GM18517 (cell line): Measurements from ENCODE around the gene OGFOD2.
"Not testable (repeated sequence)": the region's sequence is repeated elsewhere in the genome, so short reads cannot be mapped to it uniquely, and the experiment has no call there.

Experiments used
- ATAC-seq: cut with Tn5 transposase; IDR thresholded peaks from one replicate; pipeline ENCODE4 v1.9.1; 2021; ENCODE audit warnings: mild to moderate bottlenecking, moderate library complexity; ENCODE audit not compliant: unreplicated experiment

OGFOD2 gene

DNA sequence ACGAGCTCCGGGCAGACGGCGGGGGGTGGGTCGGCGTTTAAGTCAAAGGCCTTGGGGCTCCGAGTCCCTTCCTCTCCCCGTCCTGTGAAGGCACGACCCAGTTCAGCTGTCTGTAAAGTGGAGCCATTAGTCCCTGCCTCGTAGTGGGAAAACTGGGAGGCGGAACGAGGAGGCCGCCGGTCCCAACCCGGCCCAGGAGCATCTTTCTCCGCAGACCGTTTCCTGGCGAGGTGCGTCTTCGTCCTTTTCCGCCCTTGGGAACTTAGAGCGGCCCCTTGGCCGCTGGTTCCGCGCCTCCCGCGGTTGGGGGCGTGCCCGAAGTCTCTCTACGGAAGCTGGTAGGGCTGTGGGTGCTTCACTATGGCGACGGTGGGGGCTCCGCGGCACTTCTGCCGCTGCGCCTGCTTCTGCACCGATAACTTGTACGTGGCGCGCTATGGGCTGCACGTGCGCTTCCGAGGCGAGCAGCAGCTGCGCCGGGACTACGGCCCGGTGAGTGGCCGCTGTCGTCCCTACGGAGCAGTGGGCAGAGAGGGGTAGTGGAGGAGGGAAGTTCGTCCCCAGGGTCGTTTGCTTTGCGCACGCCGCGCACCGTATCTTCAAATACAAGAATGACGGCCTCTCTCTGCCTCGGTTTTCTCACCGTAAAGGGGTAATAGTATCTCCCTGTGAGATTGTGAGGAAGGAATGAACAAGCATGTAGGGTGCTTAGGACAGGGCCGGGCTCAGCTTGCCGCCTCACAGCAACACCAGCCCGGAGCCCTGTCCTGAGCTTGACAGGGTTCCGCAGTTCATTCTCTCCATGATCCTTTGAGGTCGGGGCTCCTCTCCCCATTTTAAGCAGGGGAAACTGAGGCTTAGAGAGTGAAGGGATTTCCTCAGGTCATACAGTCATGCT lies at the start of gene OGFOD2:
TSS of gene OGFOD2 (plus strand) at position 353 of the 898 bp plus-strand sequence. CDS start at position 361, 8 bp downstream.
- peak; percentile 61 for ATAC-seq

DNA sequence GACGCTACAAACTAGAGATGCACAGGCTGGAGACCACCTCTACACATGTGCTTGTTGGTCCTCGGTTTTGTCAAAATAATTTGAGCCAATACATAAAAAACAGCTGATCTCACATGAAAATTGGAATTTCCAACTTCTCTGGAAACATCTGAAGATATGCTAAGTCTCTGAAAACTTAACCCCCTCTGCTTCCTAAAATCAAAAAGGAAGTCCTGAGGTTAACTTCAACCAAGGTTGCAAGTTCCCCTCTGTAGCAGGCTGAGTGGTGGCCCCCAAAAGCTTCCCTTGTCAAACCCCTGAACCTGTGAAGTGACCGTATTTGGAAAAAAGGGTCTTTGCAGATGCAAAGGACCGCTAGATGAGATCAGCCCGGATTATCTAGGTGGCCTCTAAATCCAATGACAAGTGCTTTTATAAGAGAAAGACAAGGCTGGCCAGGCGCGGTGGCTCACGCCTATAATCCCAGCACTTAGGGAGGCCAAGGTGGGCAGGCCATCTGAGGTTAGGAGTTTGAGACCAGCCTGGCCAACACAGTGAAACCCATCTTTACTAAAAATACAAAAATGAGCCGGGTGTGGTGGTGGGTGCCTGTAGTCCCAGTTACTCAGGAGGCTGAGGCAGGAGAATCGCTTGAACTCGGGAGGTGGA lies 47.2 kb upstream of the OGFOD2 start:
- ATAC-seq: no peak

DNA sequence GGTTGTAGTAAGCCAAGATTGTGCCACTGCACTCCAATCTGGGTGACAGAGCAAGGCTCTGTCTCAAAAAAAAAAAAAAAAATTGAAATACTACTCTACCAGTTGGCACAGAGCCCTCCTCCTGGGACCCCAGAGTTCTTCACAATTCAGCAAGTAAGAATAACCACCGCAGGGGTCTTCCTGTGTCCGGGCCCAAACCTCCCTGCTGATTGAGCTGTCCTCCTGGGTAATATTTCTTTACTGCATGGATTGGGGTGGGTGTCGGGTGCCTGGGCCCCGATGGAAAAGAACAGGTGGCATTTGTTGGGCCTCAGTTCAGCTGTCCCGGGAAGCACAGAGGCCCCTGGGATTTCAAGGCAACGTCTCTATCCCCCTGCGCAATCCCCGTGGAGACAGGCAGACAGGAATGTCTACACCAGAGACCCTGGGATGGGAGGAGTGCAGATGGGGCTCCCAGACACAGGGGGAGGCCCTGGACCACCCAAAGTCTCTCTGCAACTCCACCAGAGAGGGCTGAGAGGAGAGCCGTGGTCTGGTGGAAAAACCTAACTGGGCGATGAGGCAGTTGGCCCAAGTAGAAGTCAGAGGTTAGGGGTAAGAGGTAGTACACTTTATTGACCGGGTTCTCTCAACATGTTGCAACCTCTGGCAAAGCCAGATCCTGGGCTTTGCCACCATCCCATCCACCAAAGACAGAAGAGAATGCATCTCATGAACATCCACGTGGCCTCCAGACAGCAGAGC lies 46.5 kb upstream of the OGFOD2 start:
- ATAC-seq: no peak

DNA sequence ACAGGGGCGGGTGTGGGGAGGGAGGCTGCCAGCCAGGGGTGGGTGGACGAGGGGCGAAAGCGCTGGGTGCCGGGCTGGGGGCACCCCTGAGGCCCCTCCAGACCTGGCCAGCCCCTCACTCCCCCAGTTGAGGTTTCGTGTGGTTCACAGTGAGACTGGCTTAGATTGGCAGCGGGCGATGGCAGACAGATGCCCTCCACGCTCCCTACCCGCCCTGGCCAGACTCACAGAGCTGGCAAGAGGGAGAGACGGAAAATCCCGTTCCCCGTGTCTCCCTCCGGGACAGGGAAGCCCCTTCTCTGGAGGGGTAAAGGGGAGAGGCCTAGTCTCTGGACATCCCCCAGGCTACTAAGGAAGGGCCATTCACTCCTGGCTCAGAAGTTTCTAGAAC lies 45.9 kb upstream of the OGFOD2 start:
- ATAC-seq: no peak

DNA sequence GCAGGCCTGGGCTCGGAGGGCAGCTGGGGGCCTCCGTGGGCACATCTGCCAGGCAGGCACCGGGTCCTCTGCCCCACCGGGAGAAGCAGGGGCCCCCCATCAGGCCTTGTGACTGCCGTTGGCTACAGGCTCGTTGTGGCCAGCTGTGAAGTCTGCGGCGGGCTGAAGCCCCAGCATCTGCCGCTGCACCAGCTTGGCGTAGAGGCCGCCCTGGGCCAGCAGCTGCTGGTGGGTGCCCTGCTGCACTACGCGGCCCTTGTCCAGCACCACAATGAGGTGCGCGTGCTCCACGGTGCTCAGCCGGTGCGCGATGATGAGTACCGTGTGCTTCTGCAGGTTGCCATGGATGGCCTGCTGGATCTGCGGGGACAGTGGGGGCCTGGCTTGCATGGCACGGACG lies 45.2 kb upstream of the OGFOD2 start:
- no peak for ATAC-seq

DNA sequence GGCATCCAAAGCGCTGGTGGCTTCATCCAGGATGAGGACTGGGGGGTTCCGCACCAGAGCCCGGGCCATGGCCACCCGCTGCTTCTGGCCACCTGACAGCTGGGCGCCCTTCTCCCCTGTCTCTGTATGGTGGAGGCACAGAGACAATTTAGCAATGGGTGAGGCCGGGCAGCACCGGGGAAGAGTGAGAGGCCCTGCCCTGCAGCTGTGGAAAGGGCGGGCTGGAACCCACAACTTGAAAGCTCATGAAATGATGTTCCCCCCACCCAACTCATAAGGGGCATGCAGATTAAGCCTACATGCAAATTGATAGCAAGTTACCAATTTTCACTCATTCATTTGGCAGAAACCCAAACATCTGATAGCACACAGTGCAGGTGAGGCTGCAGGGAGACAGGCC lies 42.8 kb upstream of the OGFOD2 start:
- no peak for ATAC-seq

DNA sequence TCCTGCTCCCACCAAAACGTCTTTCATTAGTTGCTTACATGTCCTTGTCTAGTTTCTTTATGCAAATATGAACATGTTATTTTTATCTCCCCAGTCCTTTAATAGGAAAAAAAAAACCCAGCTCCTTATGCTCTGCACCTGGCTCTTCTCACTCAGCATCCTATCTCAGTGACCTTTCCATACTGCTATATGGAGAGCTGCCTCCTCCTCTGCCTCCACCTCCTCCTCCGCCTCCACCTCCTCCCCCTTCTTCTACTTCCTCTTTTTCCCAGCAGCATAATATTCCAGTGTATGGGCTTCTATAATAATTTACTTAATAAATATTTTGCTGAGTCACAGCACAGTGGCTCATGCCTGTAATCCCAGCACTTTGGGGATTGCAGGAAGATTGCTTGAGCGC lies 40.3 kb upstream of the OGFOD2 start:
- no peak for ATAC-seq

DNA sequence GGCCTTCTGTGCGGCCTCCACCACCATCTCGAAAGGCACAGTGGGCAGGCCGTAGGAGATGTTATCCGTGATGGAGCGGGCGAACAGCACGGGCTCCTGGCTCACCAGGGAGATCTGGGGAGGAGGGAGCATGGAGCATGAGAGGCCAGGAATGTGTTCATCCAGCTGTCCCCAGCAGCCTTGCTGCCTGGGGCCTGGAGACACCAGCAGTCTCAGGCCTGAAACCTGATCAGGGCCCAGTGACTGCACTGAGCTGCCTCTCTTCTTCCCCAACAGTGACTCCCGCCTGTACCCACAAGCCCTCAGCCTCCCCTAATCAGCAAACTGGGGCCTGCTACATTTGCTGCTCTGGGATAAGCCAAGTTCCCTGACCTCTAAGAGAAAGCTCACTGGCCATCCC lies 39.7 kb upstream of the OGFOD2 start:
- no peak for ATAC-seq

DNA sequence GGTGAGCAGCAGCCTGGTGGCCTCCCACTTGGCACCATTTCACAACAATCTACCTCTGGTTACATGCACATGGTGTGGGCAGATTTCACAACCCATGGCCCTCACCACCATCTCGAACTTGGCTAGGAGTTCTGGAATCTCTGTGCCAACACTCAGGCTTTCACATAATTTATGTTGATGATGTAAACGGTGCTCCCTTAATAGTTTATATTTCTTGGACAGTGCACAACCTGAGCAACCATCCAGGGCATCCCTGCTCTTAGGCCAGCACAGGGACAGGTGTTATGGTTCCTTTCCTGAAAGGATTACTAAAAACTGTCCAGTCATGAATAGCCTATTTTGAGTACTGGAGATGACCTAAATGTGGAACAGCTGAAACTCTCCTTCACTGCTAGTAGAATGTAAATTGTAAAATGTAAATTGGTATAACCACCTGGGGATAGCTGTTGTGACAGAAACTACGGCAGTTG lies 37.4 kb upstream of the OGFOD2 start:
- ATAC-seq: peak; percentile 51

DNA sequence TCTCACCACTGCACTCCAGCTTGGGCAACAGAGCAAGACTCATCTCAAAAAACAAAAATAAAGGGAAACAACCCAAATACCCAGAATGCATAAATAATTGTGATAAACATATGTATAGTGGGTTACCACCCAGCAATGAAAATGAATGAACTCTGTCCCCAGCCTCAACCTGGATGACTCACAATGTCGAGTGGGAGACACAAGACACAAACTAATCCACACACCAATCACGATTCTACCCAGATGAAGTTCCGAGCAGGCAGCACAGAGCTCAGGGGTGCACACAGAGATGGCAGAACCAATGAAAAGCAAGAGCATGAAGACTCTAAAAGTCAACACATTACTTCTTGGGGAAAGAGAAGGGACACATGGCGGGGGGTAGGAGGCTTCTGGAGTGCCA lies 35.9 kb upstream of the OGFOD2 start:
- ATAC-seq: no peak

DNA sequence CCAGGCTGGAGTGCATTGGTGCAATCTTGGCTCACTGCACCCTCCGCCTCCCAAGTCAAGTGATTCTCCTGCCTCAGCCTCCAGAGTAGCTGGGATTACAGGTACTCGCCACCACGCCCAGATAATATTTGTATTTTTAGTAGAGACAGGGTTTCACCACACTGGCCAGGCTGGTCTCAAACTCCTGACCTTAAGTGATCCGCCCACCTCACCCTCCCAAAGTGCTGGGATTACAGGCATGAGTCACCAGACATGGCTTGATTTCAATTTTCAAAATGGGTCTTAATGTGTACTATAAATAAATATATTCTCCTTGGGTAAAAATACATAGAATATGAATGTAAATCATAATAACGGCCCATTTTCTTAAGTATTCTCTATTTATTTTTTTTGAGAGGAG lies 33.7 kb upstream of the OGFOD2 start:
- not testable (repeated sequence) for ATAC-seq

DNA sequence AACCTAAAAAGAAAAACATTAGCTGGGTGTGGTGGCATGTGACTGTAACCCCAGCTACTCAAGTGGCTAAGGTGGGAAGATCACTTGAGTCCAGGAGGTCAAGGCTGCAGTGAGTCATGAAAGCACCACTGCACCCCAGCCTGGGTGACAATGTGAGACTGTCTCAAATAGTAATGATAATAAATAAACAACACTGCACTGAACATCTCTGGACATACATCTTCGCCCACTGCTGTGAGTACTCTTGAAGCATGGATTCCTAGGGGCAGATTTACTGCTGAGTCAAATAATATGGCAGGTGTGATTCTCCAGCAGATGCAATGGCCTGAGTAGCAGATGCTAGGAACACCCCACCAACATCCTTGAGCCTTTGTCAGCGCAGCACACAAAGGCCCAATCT lies 32.4 kb upstream of the OGFOD2 start:
- no peak for ATAC-seq

DNA sequence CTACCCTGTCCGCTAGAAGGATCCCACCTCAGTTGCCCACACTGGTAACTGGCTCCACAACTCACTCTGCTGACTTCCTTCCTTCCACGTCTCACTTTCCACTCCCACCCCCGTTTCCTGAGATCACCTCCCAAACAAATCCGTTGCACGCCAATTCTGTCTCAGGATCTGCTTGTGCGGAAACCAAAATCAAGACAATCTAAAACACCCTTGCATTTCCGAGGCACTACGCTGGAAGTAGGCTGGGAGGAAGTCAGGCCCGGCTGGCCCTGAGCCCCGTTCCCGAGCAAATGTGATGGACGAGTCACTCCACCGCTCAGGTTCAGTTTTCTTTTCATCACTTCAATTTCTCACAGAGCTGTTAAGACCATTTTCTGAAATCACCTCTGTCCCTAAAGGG lies 31.8 kb upstream of the OGFOD2 start:
- ATAC-seq: no peak

DNA sequence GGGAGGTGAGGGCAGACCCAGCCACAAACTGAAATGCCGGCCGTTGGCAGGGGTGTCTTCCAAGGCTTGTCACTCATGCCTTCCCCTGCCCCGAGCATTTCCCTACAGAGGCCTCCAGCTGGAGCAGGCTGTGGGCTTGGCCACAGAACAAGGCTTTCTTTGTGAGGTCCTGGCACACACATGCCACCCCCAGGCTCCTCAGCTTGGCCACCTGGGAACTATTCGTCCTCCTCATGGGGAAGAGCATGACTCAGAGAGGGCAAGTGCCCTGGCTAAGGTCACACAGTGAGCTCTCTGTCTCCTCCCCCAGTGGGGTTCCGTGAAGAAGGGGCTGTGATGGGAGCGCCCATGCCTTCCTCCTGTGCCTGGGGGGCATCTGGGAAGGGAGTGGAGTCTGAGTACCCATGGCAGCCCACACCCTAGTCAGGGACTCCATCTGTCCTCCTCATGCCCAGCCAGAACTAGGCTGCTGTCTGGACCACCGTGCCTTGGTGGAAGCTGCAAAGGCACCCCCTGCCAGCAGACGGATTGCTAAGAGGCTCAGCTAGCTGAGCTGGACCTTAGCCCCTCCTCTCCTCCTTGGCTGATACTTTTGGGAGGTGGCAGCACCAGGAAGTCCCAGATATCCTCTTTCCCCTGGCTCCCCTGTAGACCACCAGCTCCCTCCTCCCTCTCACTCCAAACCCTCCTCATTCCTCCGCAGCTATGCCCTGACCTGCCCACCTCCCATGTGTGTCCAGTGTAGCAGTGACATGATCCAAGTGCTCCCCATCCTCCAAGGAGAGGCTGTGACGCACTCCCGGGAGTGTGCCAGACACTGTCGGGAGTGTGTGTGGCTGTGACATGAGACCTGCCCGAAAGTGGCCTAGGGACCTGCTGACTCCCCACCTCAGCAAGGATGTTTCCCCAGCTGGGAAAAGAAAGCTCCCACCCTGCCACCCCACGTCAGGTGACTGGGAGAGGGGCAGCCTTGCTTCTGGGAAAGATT lies 30.1 kb upstream of the OGFOD2 start:
- ATAC-seq: no peak

DNA sequence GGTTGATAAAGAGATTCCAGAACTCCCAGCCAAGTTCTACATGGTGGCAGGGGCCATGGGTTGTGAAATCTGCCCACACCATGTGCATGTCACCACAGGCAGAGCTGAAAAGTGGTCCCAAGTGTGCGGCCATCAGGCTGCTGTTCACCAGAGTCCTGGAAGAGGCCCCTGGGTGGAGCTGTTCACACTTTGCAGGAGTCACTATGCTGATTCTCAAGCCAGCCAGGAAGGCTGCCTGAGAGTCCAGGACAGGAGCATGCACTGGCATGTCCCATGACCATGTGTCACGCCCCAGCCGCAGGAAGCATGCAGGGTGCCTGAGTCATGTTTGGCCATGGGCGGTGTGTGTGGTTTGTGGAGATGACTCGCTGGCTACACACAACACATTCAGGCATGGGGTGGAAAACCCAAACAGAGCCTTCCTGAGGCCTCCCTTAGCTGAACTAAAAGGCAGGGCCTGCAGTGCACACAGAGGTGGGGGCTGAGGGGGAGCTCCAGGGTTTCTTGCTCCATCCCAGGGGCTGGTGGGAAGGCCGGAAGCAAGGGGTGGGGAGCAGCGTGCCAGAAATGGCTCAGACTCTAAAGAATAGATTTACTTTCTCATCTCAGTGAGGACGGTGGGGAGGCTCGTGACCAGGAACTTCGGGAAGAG lies 28.2 kb upstream of the OGFOD2 start:
- ATAC-seq: peak; percentile 58

DNA sequence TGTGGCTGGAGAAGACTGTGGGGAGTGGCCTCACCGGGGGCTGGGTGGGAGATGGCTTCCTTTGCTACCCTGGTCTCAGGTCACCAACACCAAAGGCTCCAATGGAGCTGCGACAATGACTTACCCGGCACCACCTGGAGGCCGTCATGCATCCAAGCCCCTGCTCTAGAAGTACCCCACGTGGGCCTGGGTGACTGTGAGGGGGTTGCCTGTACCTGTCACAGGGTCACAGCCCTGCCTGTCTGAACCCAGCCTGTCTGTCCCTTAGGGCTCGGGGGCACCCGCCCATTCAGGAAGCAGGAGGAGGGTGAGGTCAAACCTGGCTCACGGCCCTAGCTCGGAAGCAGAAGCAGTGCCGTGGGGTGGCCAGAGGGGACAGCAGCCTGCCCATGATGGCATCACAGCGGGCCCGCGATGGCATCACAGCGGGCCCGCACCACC lies 27.7 kb upstream of the OGFOD2 start:
- ATAC-seq: no peak

DNA sequence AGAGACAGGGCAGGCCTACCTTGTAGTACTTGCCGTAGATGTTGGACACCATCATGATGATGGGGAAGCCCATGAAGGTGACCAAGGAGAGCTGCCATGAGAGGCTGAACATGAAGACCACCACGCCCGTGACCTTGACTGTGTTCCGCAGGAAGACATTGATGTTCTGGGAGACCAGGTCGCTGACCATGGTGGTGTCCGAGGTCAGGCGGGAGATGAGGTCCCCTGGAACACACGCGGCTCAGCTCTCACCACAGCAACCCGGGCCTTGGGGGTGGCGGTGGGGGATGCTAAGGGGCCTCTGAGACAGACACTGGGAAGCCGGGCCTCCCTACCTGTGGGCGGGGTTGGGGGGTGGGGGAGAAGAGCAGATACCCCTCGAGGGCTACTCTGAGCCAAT lies 26.4 kb upstream of the OGFOD2 start:
- no peak for ATAC-seq

DNA sequence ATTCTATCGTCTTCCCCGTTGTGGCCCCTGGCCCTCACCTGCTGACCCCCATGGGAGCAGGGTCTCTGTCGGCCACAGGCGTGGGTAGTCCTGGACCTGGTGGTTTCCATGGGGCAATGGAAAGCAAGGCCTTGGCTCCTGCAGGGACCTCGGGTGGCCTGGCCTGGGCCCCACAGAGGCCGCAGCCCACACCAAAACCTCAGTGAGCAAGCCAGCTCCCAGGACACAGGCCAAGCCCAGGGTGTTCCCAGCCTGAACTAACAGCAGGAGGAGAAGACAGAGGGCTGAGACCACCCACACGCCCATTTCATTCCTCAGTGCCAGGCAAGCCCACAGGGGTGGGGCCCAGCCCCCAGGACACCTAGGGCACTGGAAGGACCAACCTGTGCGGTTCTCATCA lies 25.6 kb upstream of the OGFOD2 start:
- ATAC-seq: no peak

DNA sequence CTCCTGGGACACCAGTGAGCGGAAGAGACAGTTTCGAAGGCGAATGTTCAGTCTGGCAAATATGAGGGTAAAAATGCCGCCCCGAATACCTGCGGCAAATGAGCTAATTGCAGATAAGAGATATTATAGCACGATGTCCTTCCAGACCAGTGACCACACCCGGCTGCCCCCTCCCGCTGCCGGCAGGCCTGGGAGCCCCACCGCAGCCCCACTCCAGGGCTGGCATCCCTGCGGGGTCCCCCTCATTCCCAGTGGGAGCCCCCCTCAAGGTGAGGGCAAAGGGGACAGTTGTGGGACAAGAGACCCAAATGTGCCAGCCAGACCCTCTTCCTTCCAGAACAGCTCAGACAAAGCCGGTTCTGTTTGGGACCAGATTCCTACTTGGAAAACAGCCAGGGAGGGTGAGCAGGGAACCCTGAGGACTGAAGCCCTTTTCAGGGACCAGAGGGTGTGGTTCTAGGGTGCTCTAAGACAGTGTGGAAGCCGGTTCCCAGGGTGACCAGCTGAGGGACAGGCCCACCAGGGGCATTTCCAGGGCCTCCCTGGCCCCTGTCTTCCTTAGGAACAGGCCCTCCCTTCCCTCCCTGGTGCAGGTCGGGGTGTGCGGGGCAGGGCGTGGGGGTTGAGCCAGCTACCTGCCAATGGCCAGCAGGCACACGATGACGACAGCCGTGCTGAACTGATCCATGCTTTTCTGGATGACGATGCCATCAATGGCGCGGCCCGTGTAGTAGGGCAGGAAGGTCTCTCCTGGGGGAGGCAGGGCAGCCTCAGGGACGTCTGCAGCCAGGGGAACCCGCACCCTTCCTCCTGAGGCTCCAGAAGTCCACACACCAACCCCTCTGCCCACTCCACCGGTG lies 25.0 kb upstream of the OGFOD2 start:
- ATAC-seq: no peak
